Measurements from ENCODE around the gene HOXA6. TPM values are rescaled to one million over a fixed set of nuclear protein-coding genes. Genes with fewer than 3 reads are reported as not detected.
A peak's percentile ranks its signal among the peaks of the same experiment; 100 is the strongest.

HOXA6 gene
- total RNA-seq, 1 donor from 2014 or later: not detected

GRCh38 chr7:27129729-27130539 lies 17.6 kb downstream of the HOXA6 start:
- Mint-ChIP-seq H3K27me3 (peaks cover 53% of the 10 kb centered on the region), H3K4me1 (peaks cover 12% of the 10 kb centered on the region), H3K4me3 (peak overlapping the region; percentile 26), H3K27ac (no peak overlapping the region), H3K9me3 (peaks cover 3% of the 10 kb centered on the region), H3K36me3 (ENCODE audit: low read depth) (peaks cover 1% of the 10 kb centered on the region)
- intact Hi-C loops (cut with micrococcal nuclease): loop anchor here (5.0 kb wide), 1 partner anchor 33 kb away; the partner anchor contains the start of gene HOXA1
- no peak for DNase-seq

GRCh38 chr7:27128776-27129728 lies 18.5 kb downstream of the HOXA6 start:
- no peak for DNase-seq
- peaks cover 3% of the 10 kb centered on the region for H3K9me3 Mint-ChIP-seq
- peak overlapping the region; percentile 26 for H3K4me3 Mint-ChIP-seq
- no peak overlapping the region for H3K27ac Mint-ChIP-seq
- peaks cover 48% of the 10 kb centered on the region for H3K27me3 Mint-ChIP-seq
- peaks cover 3% of the 10 kb centered on the region for H3K4me1 Mint-ChIP-seq
- intact Hi-C loops (cut with micrococcal nuclease): no loop called here
- peaks cover 1% of the 10 kb centered on the region for H3K36me3 Mint-ChIP-seq (ENCODE audit: low read depth)

GRCh38 chr7:27128034-27128433 lies 19.5 kb downstream of the HOXA6 start:
- Mint-ChIP-seq H3K27me3 (peaks cover 44% of the 10 kb centered on the region), H3K4me3 (no peak overlapping the region), H3K27ac (no peak overlapping the region), H3K4me1 (no peaks in the 10 kb centered on the region), H3K9me3 (peaks cover 3% of the 10 kb centered on the region), H3K36me3 (ENCODE audit: low read depth) (peaks cover 1% of the 10 kb centered on the region)
- intact Hi-C loops (cut with micrococcal nuclease): no loop called here
- no peak for DNase-seq

- H3K4me3 Mint-ChIP-seq: no peak overlapping the region
- H3K36me3 Mint-ChIP-seq (ENCODE audit: low read depth): peaks cover 1% of the 10 kb centered on the region
Measured at GRCh38 chr7:27126596-27127327, 20.8 kb downstream of the HOXA6 start.

GRCh38 chr7:27125986-27126394 lies 21.6 kb downstream of the HOXA6 start:
- Mint-ChIP-seq H3K4me1 (no peaks in the 10 kb centered on the region), H3K27me3 (peaks cover 36% of the 10 kb centered on the region), H3K4me3 (no peak overlapping the region), H3K27ac (no peak overlapping the region), H3K36me3 (ENCODE audit: low read depth) (peaks cover 1% of the 10 kb centered on the region), H3K9me3 (no peaks in the 10 kb centered on the region)
- intact Hi-C loops (cut with micrococcal nuclease): no loop called here
- no peak for DNase-seq

More at GRCh38 chr7:27126596-27127327, 20.8 kb downstream of the HOXA6 start:
- intact Hi-C loops (cut with micrococcal nuclease): no loop called here
- no peak overlapping the region for H3K27ac Mint-ChIP-seq
- peaks cover 3% of the 10 kb centered on the region for H3K9me3 Mint-ChIP-seq
- no peaks in the 10 kb centered on the region for H3K4me1 Mint-ChIP-seq
- H3K27me3 Mint-ChIP-seq: peaks cover 36% of the 10 kb centered on the region
- DNase-seq: no peak

- Mint-ChIP-seq H3K36me3 (ENCODE audit: low read depth) (peaks cover 1% of the 10 kb centered on the region), H3K27ac (no peak overlapping the region), H3K27me3 (peaks cover 36% of the 10 kb centered on the region), H3K4me3 (no peak overlapping the region), H3K4me1 (no peaks in the 10 kb centered on the region), H3K9me3 (no peaks in the 10 kb centered on the region)
- no peak for DNase-seq
- intact Hi-C loops (cut with micrococcal nuclease): no loop called here
Measured at GRCh38 chr7:27124902-27125689, 22.5 kb downstream of the HOXA6 start.

GRCh38 chr7:27124096-27124901 lies 23.3 kb downstream of the HOXA6 start:
- Mint-ChIP-seq H3K4me1 (no peaks in the 10 kb centered on the region), H3K36me3 (ENCODE audit: low read depth) (no peaks in the 10 kb centered on the region)
- DNase-seq: no peak

GRCh38 chr7:27123477-27124053 lies 24.0 kb downstream of the HOXA6 start:
- no peaks in the 10 kb centered on the region for H3K4me1 Mint-ChIP-seq
- H3K27ac Mint-ChIP-seq: no peak overlapping the region
- no peaks in the 10 kb centered on the region for H3K36me3 Mint-ChIP-seq (ENCODE audit: low read depth)
- no peak overlapping the region for H3K4me3 Mint-ChIP-seq
- peaks cover 28% of the 10 kb centered on the region for H3K27me3 Mint-ChIP-seq
- H3K9me3 Mint-ChIP-seq: no peaks in the 10 kb centered on the region
- no peak for DNase-seq
- intact Hi-C loops (cut with micrococcal nuclease): no loop called here

More at GRCh38 chr7:27124096-27124901, 23.3 kb downstream of the HOXA6 start:
- H3K27ac Mint-ChIP-seq: no peak overlapping the region
- peaks cover 34% of the 10 kb centered on the region for H3K27me3 Mint-ChIP-seq
- H3K9me3 Mint-ChIP-seq: no peaks in the 10 kb centered on the region
- intact Hi-C loops (cut with micrococcal nuclease): no loop called here
- H3K4me3 Mint-ChIP-seq: no peak overlapping the region

- Mint-ChIP-seq H3K27me3 (peaks cover 23% of the 10 kb centered on the region), H3K9me3 (no peaks in the 10 kb centered on the region)
Measured at GRCh38 chr7:27123007-27123476, 24.5 kb downstream of the HOXA6 start.

GRCh38 chr7:27122077-27122910 lies 25.3 kb downstream of the HOXA6 start:
- Mint-ChIP-seq H3K27me3 (peaks cover 16% of the 10 kb centered on the region), H3K4me1 (no peaks in the 10 kb centered on the region), H3K9me3 (no peaks in the 10 kb centered on the region)

More at GRCh38 chr7:27123007-27123476, 24.5 kb downstream of the HOXA6 start:
- no peak for DNase-seq
- no peak overlapping the region for H3K4me3 Mint-ChIP-seq
- H3K4me1 Mint-ChIP-seq: no peaks in the 10 kb centered on the region
- intact Hi-C loops (cut with micrococcal nuclease): no loop called here
- no peak overlapping the region for H3K27ac Mint-ChIP-seq
- no peaks in the 10 kb centered on the region for H3K36me3 Mint-ChIP-seq (ENCODE audit: low read depth)

GRCh38 chr7:27121684-27122076 lies 25.9 kb downstream of the HOXA6 start:
- H3K4me3 Mint-ChIP-seq: no peak overlapping the region
- H3K4me1 Mint-ChIP-seq: no peaks in the 10 kb centered on the region
- no peak overlapping the region for H3K27ac Mint-ChIP-seq
- H3K36me3 Mint-ChIP-seq (ENCODE audit: low read depth): no peaks in the 10 kb centered on the region
- peaks cover 11% of the 10 kb centered on the region for H3K27me3 Mint-ChIP-seq
- no peak for DNase-seq
- H3K9me3 Mint-ChIP-seq: no peaks in the 10 kb centered on the region
- intact Hi-C loops (cut with micrococcal nuclease): no loop called here

More at GRCh38 chr7:27122077-27122910, 25.3 kb downstream of the HOXA6 start:
- intact Hi-C loops (cut with micrococcal nuclease): no loop called here
- no peak for DNase-seq
- no peak overlapping the region for H3K27ac Mint-ChIP-seq
- H3K36me3 Mint-ChIP-seq (ENCODE audit: low read depth): no peaks in the 10 kb centered on the region
- no peak overlapping the region for H3K4me3 Mint-ChIP-seq

Data from activated CD4-positive, alpha-beta T cell treated with anti-CD3 and anti-CD28 coated beads, Interleukin-2, amount 10 ng/mL, durations not matched to agents 24 days and 14 days (primary cell).